ENCODE data around the gene ARHGAP22. TPM values are rescaled to one million over a fixed set of nuclear protein-coding genes. Genes with fewer than 3 reads are reported as not detected.

Gene ARHGAP22
- total RNA-seq, 2 experiments from 2014 or later = not detected

DNA sequence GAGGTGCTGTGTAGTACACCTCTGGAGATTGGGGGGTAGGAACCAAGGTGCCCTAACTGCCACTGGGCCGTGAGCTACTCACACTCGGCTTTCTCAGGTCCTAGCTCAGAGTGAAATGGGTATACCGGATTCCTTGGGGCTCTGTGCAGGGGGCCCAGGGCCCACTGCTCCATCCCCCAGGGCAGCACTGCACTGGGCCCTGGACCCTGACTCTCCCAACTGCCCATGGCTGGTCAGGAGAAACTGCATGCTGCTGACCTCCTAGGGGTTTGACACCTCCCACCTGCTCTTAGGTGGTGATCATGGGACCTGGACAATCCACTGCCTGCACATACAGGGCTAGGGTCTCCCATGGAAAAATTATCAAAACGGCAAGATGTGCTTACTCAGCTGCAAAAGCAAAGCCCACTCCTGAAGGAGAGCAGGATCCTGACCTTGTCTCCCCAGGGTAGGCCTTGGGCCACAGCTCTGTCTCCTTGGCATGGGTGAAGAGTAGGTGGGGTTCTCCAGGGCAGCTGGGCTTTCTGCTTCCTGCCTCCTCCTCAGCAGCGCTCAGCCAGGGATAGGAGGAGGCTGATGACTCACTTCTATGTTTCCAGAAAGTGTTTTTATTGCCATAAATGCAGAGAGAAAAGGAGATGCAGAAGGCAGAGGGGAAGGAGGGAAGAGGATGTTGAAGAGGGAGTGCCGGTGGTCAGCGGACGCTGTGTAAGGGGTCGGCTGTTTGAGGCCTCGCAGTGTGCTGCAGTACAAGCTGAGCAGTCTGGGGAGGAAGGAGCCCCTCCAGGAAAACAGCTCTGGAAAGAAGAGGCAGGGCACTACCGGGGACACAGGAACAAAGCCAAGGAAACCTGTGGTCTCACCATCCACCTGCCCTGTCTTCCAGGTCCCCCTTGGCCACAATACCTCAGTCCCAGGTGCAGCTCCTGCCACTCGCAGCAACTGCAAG is 107.8 kb downstream of the ARHGAP22 start:
- intact Hi-C loops (cut with DNase I, micrococcal nuclease) = no loop called here
- H3K27ac Mint-ChIP-seq = no peak overlapping the region
- peaks cover 15% of the 10 kb centered on the region for H3K4me1 ChIP-seq (ENCODE audit: insufficient read depth, low read length)
- no peaks in the 10 kb centered on the region for H3K36me3 Mint-ChIP-seq (ENCODE audit: low read depth)
- TF ChIP-seq CTCF (IDR thresholded peaks at IDR 0.05) = no peak
- ChIA-PET POLR2A (no interaction called here), CTCF (no interaction called here)
- peaks cover 0 to 6% of the 10 kb centered on the region in 2 experiments for H3K9me3 ChIP-seq (ENCODE audit: control insufficient read depth in 1 of 2, insufficient read depth in 1 of 2, low read length in 2 of 2)
- no peaks in the 10 kb centered on the region for H3K36me3 ChIP-seq (ENCODE audit: insufficient read depth, low read length)
- no peaks in the 10 kb centered on the region for H3K27me3 ChIP-seq (ENCODE audit: control insufficient read depth in 1 of 2, insufficient read depth in 2 of 2, low read length in 2 of 2)
- ATAC-seq (ENCODE audit: poor library complexity) (no peak), DNase-seq (no peak)
- no peak overlapping the region for H3K4me3 ChIP-seq (ENCODE audit: low read length)
- H3K4me3 Mint-ChIP-seq = no peak overlapping the region
- no peak overlapping the region for H3K27ac ChIP-seq (ENCODE audit: low read depth in 1 of 2, low read length in 2 of 2)
- no peaks in the 10 kb centered on the region for H3K9me3 Mint-ChIP-seq
- peaks cover 21% of the 10 kb centered on the region for H3K27me3 Mint-ChIP-seq
- H3K4me1 Mint-ChIP-seq (ENCODE audit: low read depth) = peaks cover 16% of the 10 kb centered on the region

DNA sequence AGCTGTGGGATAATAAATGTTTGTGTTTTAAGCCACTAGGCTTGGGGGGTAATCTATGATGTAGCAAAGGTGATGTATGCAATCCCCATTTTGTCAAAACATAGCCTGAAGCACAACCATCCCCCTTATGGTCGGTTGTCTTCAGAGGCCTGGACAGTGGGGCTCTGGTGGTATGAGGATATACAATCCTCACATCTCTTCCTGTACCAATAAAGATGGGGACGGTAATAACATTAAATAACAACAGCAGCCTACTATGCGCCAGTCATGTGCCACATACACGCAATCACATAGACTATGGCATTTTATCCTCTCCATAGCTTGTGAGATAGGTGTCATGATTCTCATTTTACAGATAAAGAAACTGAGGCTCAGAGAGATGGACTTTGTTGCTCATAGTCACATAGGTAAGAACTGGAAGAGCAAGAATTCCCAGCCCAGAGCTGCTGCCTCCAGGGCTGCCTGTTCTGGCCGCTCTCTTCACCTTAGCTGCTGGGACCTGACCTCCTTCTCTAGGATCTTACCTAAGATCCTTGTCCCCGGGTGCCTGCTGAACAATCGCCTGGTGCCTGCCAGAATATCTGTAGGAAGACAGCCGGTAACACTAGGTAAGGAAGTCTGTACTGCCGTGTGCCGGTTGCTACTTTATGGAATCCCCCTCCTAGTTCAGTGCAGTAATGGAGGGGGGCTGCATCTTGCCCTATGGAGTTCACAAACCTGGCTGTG is 108.6 kb downstream of the ARHGAP22 start:
- no peaks in the 10 kb centered on the region for H3K27me3 ChIP-seq (ENCODE audit: control insufficient read depth in 1 of 2, insufficient read depth in 2 of 2, low read length in 2 of 2)
- Mint-ChIP-seq H3K36me3 (ENCODE audit: low read depth) (no peaks in the 10 kb centered on the region), H3K27me3 (peaks cover 21% of the 10 kb centered on the region), H3K9me3 (no peaks in the 10 kb centered on the region), H3K4me1 (ENCODE audit: low read depth) (peaks cover 16% of the 10 kb centered on the region), H3K27ac (no peak overlapping the region), H3K4me3 (no peak overlapping the region)
- ATAC-seq (ENCODE audit: poor library complexity) (no peak), DNase-seq (no peak)
- POLR2A ChIA-PET = no interaction called here
- peaks cover 0 to 6% of the 10 kb centered on the region in 2 experiments for H3K9me3 ChIP-seq (ENCODE audit: control insufficient read depth in 1 of 2, insufficient read depth in 1 of 2, low read length in 2 of 2)
- CTCF ChIA-PET = no interaction called here
- no peak overlapping the region for H3K4me3 ChIP-seq (ENCODE audit: low read length)
- TF ChIP-seq CTCF (IDR thresholded peaks at IDR 0.05) = no peak
- no peaks in the 10 kb centered on the region for H3K36me3 ChIP-seq (ENCODE audit: insufficient read depth, low read length)
- H3K27ac ChIP-seq (ENCODE audit: low read depth in 1 of 2, low read length in 2 of 2) = no peak overlapping the region
- H3K4me1 ChIP-seq (ENCODE audit: insufficient read depth, low read length) = peaks cover 15% of the 10 kb centered on the region
- intact Hi-C loops (cut with DNase I, micrococcal nuclease) = no loop called here

DNA sequence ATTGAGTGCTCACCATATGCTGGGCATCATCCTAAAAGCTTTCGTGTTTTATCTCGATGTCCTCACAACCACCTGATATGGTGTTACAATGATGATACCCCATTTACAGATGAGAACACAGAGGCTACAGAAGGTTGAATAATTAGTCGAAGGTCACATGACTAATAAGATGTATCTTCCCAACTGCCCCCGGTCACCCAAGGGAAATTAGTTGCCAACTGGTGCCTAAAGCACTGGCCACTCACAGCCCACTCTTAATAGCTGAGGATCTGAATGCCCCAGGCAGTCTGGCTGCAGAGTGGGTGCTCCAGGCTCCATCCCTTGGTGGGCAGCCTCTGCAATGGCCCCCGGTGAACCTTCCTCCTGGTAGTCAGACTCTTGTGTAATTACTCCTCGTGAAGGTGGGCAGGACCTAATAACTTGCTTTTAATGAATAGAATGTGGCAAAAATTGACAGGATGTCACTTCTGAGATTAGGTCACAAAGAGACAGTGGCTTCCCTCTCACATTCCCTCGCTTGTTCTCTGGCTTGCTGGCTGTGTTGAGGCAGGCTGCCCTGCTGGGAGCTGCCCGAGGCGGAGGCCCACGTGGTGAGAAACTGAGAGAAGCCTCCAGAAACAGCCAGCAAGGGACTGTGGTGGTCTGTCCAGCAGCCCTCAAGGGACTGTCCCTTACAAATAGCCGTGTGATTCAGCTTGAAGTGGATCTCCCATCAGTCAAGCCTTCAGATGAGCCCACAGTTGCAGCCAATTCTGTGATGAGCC is 109.4 kb downstream of the ARHGAP22 start:
- Mint-ChIP-seq H3K27ac (no peak overlapping the region), H3K4me3 (no peak overlapping the region), H3K27me3 (peaks cover 21% of the 10 kb centered on the region)

More for the DNA sequence above, 109.4 kb downstream of the ARHGAP22 start:
- Histone ChIP-seq H3K4me3 (ENCODE audit: low read length) (no peak overlapping the region), H3K9me3 (ENCODE audit: control insufficient read depth in 1 of 2, insufficient read depth in 1 of 2, low read length in 2 of 2) (peaks cover 0 to 6% of the 10 kb centered on the region in 2 experiments), H3K36me3 (ENCODE audit: insufficient read depth, low read length) (no peaks in the 10 kb centered on the region), H3K27ac (ENCODE audit: low read depth in 1 of 2, low read length in 2 of 2) (no peak overlapping the region), H3K27me3 (ENCODE audit: control insufficient read depth in 1 of 2, insufficient read depth in 2 of 2, low read length in 2 of 2) (no peaks in the 10 kb centered on the region), H3K4me1 (ENCODE audit: insufficient read depth, low read length) (peaks cover 15% of the 10 kb centered on the region)
- CTCF ChIA-PET = no interaction called here
- no peaks in the 10 kb centered on the region for H3K36me3 Mint-ChIP-seq (ENCODE audit: low read depth)
- H3K4me1 Mint-ChIP-seq (ENCODE audit: low read depth) = peaks cover 16% of the 10 kb centered on the region
- TF ChIP-seq CTCF (IDR thresholded peaks at IDR 0.05) = no peak
- H3K9me3 Mint-ChIP-seq = no peaks in the 10 kb centered on the region
- no peak for ATAC-seq (ENCODE audit: poor library complexity)
- no peak for DNase-seq
- POLR2A ChIA-PET = no interaction called here
- intact Hi-C loops (cut with DNase I, micrococcal nuclease) = no loop called here
